T-helper 2 cell treated with Interferon-gamma antibody and Interleukin-4, amounts not matched to agents 5 μg/mL and 100 μg/mL, for 36 hours (primary cell): ENCODE data around the gene ZNF782.

Experiments used
- DNase-seq: peaks from one replicate; pipeline ENCODE4 v3.0.0; 2021; ENCODE audit warnings: low spot score
- H3K27ac Mint-ChIP-seq: one replicate; pipeline ENCODE4 v1.8.0; 2021; ENCODE audit warnings: mild to moderate bottlenecking, mixed read lengths
- H3K27me3 Mint-ChIP-seq: one replicate; pipeline ENCODE4 v1.8.0; 2021; ENCODE audit warnings: low read depth, mixed read lengths
- H3K36me3 Mint-ChIP-seq: one replicate; pipeline ENCODE4 v1.8.0; 2021; ENCODE audit warnings: low read depth, mixed read lengths
- H3K4me1 Mint-ChIP-seq: one replicate; pipeline ENCODE4 v1.8.0; 2021; ENCODE audit warnings: low read depth, mixed read lengths
- H3K4me3 Mint-ChIP-seq: one replicate; pipeline ENCODE4 v1.8.0; 2022; ENCODE audit warnings: mild to moderate bottlenecking, moderate library complexity, mixed read lengths
- H3K9me3 Mint-ChIP-seq: one replicate; pipeline ENCODE4 v1.8.0; 2021; ENCODE audit warnings: mixed read lengths

ZNF782 gene

DNA sequence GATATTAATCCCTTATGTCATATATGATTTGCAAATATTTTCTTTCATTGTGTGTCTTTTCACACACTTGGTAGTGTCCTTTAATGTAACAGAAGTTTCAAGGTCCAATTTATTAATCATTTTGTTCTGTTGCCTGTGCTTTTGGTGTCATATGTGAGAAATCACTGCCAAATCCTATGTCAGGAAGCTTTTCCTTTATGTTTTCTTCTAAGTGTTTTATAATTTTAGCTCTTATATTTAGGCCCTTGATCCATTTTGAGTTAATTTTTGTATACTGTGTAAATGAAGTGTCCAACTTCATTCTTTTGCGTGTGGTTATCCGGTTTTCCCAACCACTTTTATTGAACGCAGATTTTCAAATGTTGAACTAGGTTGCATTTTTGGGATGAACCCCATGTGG lies 70.3 kb downstream of the ZNF782 start:
- no peak overlapping the region for H3K4me3 Mint-ChIP-seq
- no peaks in the 10 kb centered on the region for H3K27me3 Mint-ChIP-seq
- peaks cover 13% of the 10 kb centered on the region for H3K36me3 Mint-ChIP-seq
- no peak for DNase-seq
- H3K9me3 Mint-ChIP-seq = peaks cover 63% of the 10 kb centered on the region
- peaks cover 6% of the 10 kb centered on the region for H3K4me1 Mint-ChIP-seq
- no peak overlapping the region for H3K27ac Mint-ChIP-seq

GRCh38 chr9:96782235-96782634 lies 72.1 kb downstream of the ZNF782 start:
- Mint-ChIP-seq H3K27me3 (no peaks in the 10 kb centered on the region), H3K9me3 (peaks cover 50% of the 10 kb centered on the region), H3K4me1 (peaks cover 13% of the 10 kb centered on the region), H3K36me3 (peaks cover 10% of the 10 kb centered on the region), H3K27ac (no peak overlapping the region), H3K4me3 (no peak overlapping the region)
- no peak for DNase-seq

GRCh38 chr9:96781552-96781951 lies 72.8 kb downstream of the ZNF782 start:
- Mint-ChIP-seq H3K9me3 (peaks cover 45% of the 10 kb centered on the region), H3K4me3 (no peak overlapping the region), H3K4me1 (peaks cover 19% of the 10 kb centered on the region), H3K36me3 (peaks cover 13% of the 10 kb centered on the region), H3K27me3 (no peaks in the 10 kb centered on the region), H3K27ac (no peak overlapping the region)
- no peak for DNase-seq

GRCh38 chr9:96779089-96779488 lies 75.2 kb downstream of the ZNF782 start:
- H3K27ac Mint-ChIP-seq = no peak overlapping the region
- peak overlapping the region; percentile 60 for H3K4me3 Mint-ChIP-seq
- no peaks in the 10 kb centered on the region for H3K27me3 Mint-ChIP-seq
- no peak for DNase-seq
- H3K36me3 Mint-ChIP-seq = peaks cover 28% of the 10 kb centered on the region
- H3K9me3 Mint-ChIP-seq = peaks cover 33% of the 10 kb centered on the region
- peaks cover 19% of the 10 kb centered on the region for H3K4me1 Mint-ChIP-seq

- peak overlapping the region; percentile 95 for H3K4me3 Mint-ChIP-seq
- H3K27ac Mint-ChIP-seq = peak overlapping the region; percentile 92
- peaks cover 26% of the 10 kb centered on the region for H3K9me3 Mint-ChIP-seq
- DNase-seq = no peak
- peaks cover 40% of the 10 kb centered on the region for H3K36me3 Mint-ChIP-seq
- H3K27me3 Mint-ChIP-seq = no peaks in the 10 kb centered on the region
- H3K4me1 Mint-ChIP-seq = peaks cover 19% of the 10 kb centered on the region
Observed at GRCh38 chr9:96777426-96777864, 76.9 kb downstream of the ZNF782 start.

DNA sequence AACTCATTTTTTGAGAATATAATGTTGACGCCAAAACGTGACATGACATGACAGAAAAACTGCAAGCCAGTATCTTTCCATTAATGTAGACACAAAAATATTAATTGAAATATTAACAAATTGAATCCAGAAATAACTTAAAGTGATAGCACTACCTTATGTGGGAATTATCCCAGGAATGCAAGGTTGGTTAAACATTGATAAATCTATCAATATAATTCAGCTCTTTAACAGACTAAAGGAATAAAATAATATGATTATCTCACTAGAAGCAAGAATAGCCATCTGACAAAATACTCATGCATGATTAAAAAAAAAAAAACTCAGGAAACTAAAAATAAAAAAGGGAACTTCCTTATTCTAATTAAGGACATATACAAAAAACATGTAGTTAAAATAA lies 83.2 kb downstream of the ZNF782 start:
- no peak overlapping the region for H3K4me3 Mint-ChIP-seq
- peaks cover 90% of the 10 kb centered on the region for H3K36me3 Mint-ChIP-seq
- H3K27ac Mint-ChIP-seq = no peak overlapping the region
- DNase-seq = no peak
- peaks cover 3% of the 10 kb centered on the region for H3K4me1 Mint-ChIP-seq
- H3K27me3 Mint-ChIP-seq = no peaks in the 10 kb centered on the region
- peaks cover 66% of the 10 kb centered on the region for H3K9me3 Mint-ChIP-seq

- Mint-ChIP-seq H3K27ac (no peak overlapping the region), H3K36me3 (peaks cover 93% of the 10 kb centered on the region), H3K9me3 (peaks cover 74% of the 10 kb centered on the region), H3K27me3 (no peaks in the 10 kb centered on the region), H3K4me3 (no peak overlapping the region), H3K4me1 (peaks cover 3% of the 10 kb centered on the region)
- no peak for DNase-seq
Observed at GRCh38 chr9:96769989-96770388, 84.3 kb downstream of the ZNF782 start.
